ENCODE results near the gene NFKBIL1. TPM values are rescaled to one million over a fixed set of nuclear protein-coding genes. Genes with fewer than 3 reads are reported as not detected.

The NFKBIL1 gene
- total and polyA plus RNA-seq, 9 donors, result 16.3 to 20.6 (median 17.2) TPM

- Histone ChIP-seq H3K4me1 (ENCODE audit: control insufficient read depth, insufficient read depth, low read length) (peaks cover 2% of the 10 kb centered on the region), H3K27ac (ENCODE audit: low read length) (no peak overlapping the region), H3K9me3 (replicated peaks; ENCODE audit: control insufficient read depth, low read depth, low read length) (no peaks in the 10 kb centered on the region), H3K4me3 (ENCODE audit: low read length) (no peak overlapping the region), H3K36me3 (ENCODE audit: control insufficient read depth, insufficient read depth, low read length) (no peaks in the 10 kb centered on the region), H3K27me3 (ENCODE audit: control insufficient read depth, insufficient read depth, low read length) (peaks cover 3% of the 10 kb centered on the region)
- DNase-seq, result no peak
- 72% methylated on average over 13 of the region's 14 CpGs for WGBS (ENCODE audit: insufficient coverage)
These were observed 27.0 kb downstream of the NFKBIL1 start for GRCh38 chr6:31574106-31575061.

- H3K27me3 ChIP-seq (ENCODE audit: control insufficient read depth, insufficient read depth, low read length), result peaks cover 3% of the 10 kb centered on the region
- 52% methylated on average over 14 of the region's 19 CpGs for WGBS (ENCODE audit: insufficient coverage)
- peaks cover 6% of the 10 kb centered on the region for H3K4me1 ChIP-seq (ENCODE audit: control insufficient read depth, insufficient read depth, low read length)
- no peak within 1 kb of the TSS for H3K27ac ChIP-seq (ENCODE audit: low read length)
- peak within 1 kb of the TSS; percentile 18 for H3K4me3 ChIP-seq (ENCODE audit: low read length)
- H3K36me3 ChIP-seq (ENCODE audit: control insufficient read depth, insufficient read depth, low read length), result no peaks in the 10 kb centered on the region
- H3K9me3 ChIP-seq (replicated peaks; ENCODE audit: control insufficient read depth, low read depth, low read length), result no peaks in the 10 kb centered on the region
- peak; percentile 73 for DNase-seq
These were observed 28.0 kb downstream of the NFKBIL1 start, which contains the start of gene TNF for GRCh38 chr6:31575335-31575901. Gene TNF (plus strand): TSS chr6:31575565. CDS start chr6:31575742, 177 bp downstream.

GRCh38 chr6:31575952-31576685, 28.7 kb downstream of the NFKBIL1 start:
- H3K27me3 ChIP-seq (ENCODE audit: control insufficient read depth, insufficient read depth, low read length), result peaks cover 3% of the 10 kb centered on the region
- peak overlapping the region; percentile 18 for H3K4me3 ChIP-seq (ENCODE audit: low read length)
- no peak for DNase-seq
- peaks cover 10% of the 10 kb centered on the region for H3K4me1 ChIP-seq (ENCODE audit: control insufficient read depth, insufficient read depth, low read length)
- no peaks in the 10 kb centered on the region for H3K9me3 ChIP-seq (replicated peaks; ENCODE audit: control insufficient read depth, low read depth, low read length)
- no peaks in the 10 kb centered on the region for H3K36me3 ChIP-seq (ENCODE audit: control insufficient read depth, insufficient read depth, low read length)
- H3K27ac ChIP-seq (ENCODE audit: low read length), result no peak overlapping the region
- WGBS (ENCODE audit: insufficient coverage), result 72% methylated on average over 5 of the region's 8 CpGs

GRCh38 chr6:31576897-31577578, 29.6 kb downstream of the NFKBIL1 start:
- no peak for DNase-seq
- H3K9me3 ChIP-seq (replicated peaks; ENCODE audit: control insufficient read depth, low read depth, low read length), result no peaks in the 10 kb centered on the region
- H3K27ac ChIP-seq (ENCODE audit: low read length), result no peak overlapping the region
- no peaks in the 10 kb centered on the region for H3K36me3 ChIP-seq (ENCODE audit: control insufficient read depth, insufficient read depth, low read length)
- H3K4me1 ChIP-seq (ENCODE audit: control insufficient read depth, insufficient read depth, low read length), result peaks cover 17% of the 10 kb centered on the region
- peaks cover 12% of the 10 kb centered on the region for H3K27me3 ChIP-seq (ENCODE audit: control insufficient read depth, insufficient read depth, low read length)
- H3K4me3 ChIP-seq (ENCODE audit: low read length), result no peak overlapping the region
- WGBS (ENCODE audit: insufficient coverage), result 92% methylated on average over 13 of the region's 19 CpGs

- Histone ChIP-seq H3K4me1 (ENCODE audit: control insufficient read depth, insufficient read depth, low read length) (peaks cover 17% of the 10 kb centered on the region), H3K27ac (ENCODE audit: low read length) (no peak overlapping the region), H3K9me3 (replicated peaks; ENCODE audit: control insufficient read depth, low read depth, low read length) (no peaks in the 10 kb centered on the region), H3K4me3 (ENCODE audit: low read length) (no peak overlapping the region), H3K27me3 (ENCODE audit: control insufficient read depth, insufficient read depth, low read length) (peaks cover 14% of the 10 kb centered on the region), H3K36me3 (ENCODE audit: control insufficient read depth, insufficient read depth, low read length) (no peaks in the 10 kb centered on the region)
- DNase-seq, result no peak
- WGBS (ENCODE audit: insufficient coverage), result 78% methylated on average over 2 of the region's 3 CpGs
These were observed 30.2 kb downstream of the NFKBIL1 start for GRCh38 chr6:31577579-31577966.

- Histone ChIP-seq H3K27me3 (ENCODE audit: control insufficient read depth, insufficient read depth, low read length) (peaks cover 14% of the 10 kb centered on the region), H3K4me3 (ENCODE audit: low read length) (no peak overlapping the region), H3K36me3 (ENCODE audit: control insufficient read depth, insufficient read depth, low read length) (no peaks in the 10 kb centered on the region), H3K27ac (ENCODE audit: low read length) (no peak overlapping the region), H3K4me1 (ENCODE audit: control insufficient read depth, insufficient read depth, low read length) (peaks cover 17% of the 10 kb centered on the region), H3K9me3 (replicated peaks; ENCODE audit: control insufficient read depth, low read depth, low read length) (no peaks in the 10 kb centered on the region)
- WGBS (ENCODE audit: insufficient coverage), result 53% methylated on average over 5 of the region's 12 CpGs
- no peak for DNase-seq
These were observed 31.0 kb downstream of the NFKBIL1 start for GRCh38 chr6:31578184-31579118.

GRCh38 chr6:31579119-31579505, 31.7 kb downstream of the NFKBIL1 start:
- Histone ChIP-seq H3K9me3 (replicated peaks; ENCODE audit: control insufficient read depth, low read depth, low read length) (no peaks in the 10 kb centered on the region), H3K4me3 (ENCODE audit: low read length) (no peak overlapping the region), H3K36me3 (ENCODE audit: control insufficient read depth, insufficient read depth, low read length) (no peaks in the 10 kb centered on the region), H3K27ac (ENCODE audit: low read length) (no peak overlapping the region), H3K4me1 (ENCODE audit: control insufficient read depth, insufficient read depth, low read length) (peaks cover 17% of the 10 kb centered on the region), H3K27me3 (ENCODE audit: control insufficient read depth, insufficient read depth, low read length) (peaks cover 14% of the 10 kb centered on the region)
- DNase-seq, result no peak
- WGBS (ENCODE audit: insufficient coverage), result 92% methylated on average over 2 of the region's 3 CpGs

GRCh38 chr6:31579546-31580437, 32.4 kb downstream of the NFKBIL1 start:
- Histone ChIP-seq H3K36me3 (ENCODE audit: control insufficient read depth, insufficient read depth, low read length) (no peaks in the 10 kb centered on the region), H3K9me3 (replicated peaks; ENCODE audit: control insufficient read depth, low read depth, low read length) (no peaks in the 10 kb centered on the region), H3K27me3 (ENCODE audit: control insufficient read depth, insufficient read depth, low read length) (peaks cover 14% of the 10 kb centered on the region), H3K27ac (ENCODE audit: low read length) (no peak overlapping the region), H3K4me1 (ENCODE audit: control insufficient read depth, insufficient read depth, low read length) (peaks cover 17% of the 10 kb centered on the region), H3K4me3 (ENCODE audit: low read length) (no peak overlapping the region)
- DNase-seq, result no peak
- WGBS (ENCODE audit: insufficient coverage), result 100% methylated on average over 1 of the region's 8 CpGs
